Measurements from ENCODE around the gene MVD.

GRCh38 chr16:88630941-88631340, 31.9 kb downstream of the MVD start:
- TF ChIP-seq CTCF (IDR thresholded peaks at IDR 0.05; ENCODE audit: low read length) = no peak
- TF ChIP-seq EZH2 (IDR thresholded peaks at IDR 0.05; ENCODE audit: borderline replicate concordance, low read length) = no peak

Data from OCI-LY1 (cell line).